Stimulated activated CD4-positive, alpha-beta T cell treated with anti-CD3 and anti-CD28 coated beads, Interleukin-4, amount 100 ng/mL, for 48 hours (primary cell): ENCODE data around the gene AGPAT4.
"Not testable (repeated sequence)": the region's sequence is repeated elsewhere in the genome, so short reads cannot be mapped to it uniquely, and the experiment has no call there.

Source experiments
- DNase-seq, 2 donors: peaks; one replicate each; pipeline ENCODE4 v3.0.0-alpha.2; 2020; ENCODE audit warnings: low read depth in 2 of 2

Gene AGPAT4

GRCh38 chr6:161200610-161201370 is 73.1 kb downstream of the AGPAT4 start:
- DNase-seq = no peak

GRCh38 chr6:161199850-161200249 is 74.0 kb downstream of the AGPAT4 start:
- DNase-seq = no peak

GRCh38 chr6:161198783-161199460 is 74.9 kb downstream of the AGPAT4 start:
- no peak for DNase-seq

GRCh38 chr6:161198176-161198575 is 75.7 kb downstream of the AGPAT4 start:
- no peak for DNase-seq

DNA sequence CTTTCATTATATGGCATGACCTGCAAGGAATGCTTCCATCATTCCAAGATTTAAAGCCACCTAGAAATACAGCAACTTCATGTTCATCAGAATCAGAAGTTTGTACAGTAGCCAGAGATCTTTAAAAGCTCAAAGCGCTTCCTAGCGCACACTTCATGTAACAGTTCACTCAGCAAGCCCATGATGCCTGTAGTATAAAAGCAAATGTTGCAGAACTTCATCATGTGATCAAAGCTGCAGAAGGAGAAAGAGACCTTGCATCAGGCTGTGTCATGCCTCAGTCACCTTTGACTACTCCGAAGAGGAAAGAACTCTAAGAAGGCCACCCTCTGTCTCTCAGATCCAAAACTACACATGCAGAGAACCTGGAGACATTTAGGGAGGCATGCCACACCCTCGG is 78.5 kb downstream of the AGPAT4 start:
- no peak for DNase-seq

- DNase-seq = no peak
Observed at GRCh38 chr6:161194374-161194773, 79.5 kb downstream of the AGPAT4 start.

GRCh38 chr6:161192636-161193411 is 81.0 kb downstream of the AGPAT4 start:
- no peak for DNase-seq

DNA sequence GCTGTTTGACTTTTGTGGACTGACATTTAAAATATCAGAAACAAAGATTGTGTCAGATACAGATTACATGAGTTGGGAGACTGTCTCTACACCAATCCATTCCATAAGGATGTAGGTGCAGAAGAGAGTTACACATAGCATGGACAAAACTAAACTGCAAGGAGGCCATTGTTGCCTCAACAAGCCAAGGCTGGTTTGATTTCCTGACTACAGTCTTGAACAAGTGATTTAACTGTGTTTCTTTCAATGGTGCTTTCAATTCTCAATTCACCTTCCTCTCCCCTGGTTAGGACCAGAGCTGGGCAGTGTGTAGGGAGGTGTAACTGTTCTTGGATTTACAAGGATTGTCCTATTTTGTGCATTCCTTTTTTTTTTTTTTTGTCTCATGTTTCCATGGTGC is 82.2 kb downstream of the AGPAT4 start:
- DNase-seq = no peak

- DNase-seq = no peak
Observed at GRCh38 chr6:161191007-161191406, 82.9 kb downstream of the AGPAT4 start.

- no peak for DNase-seq
Observed at GRCh38 chr6:161189891-161190290, 84.0 kb downstream of the AGPAT4 start.

GRCh38 chr6:161188547-161189465 is 85.1 kb downstream of the AGPAT4 start:
- DNase-seq = no peak

GRCh38 chr6:161186173-161186769 is 87.6 kb downstream of the AGPAT4 start:
- no peak for DNase-seq

DNA sequence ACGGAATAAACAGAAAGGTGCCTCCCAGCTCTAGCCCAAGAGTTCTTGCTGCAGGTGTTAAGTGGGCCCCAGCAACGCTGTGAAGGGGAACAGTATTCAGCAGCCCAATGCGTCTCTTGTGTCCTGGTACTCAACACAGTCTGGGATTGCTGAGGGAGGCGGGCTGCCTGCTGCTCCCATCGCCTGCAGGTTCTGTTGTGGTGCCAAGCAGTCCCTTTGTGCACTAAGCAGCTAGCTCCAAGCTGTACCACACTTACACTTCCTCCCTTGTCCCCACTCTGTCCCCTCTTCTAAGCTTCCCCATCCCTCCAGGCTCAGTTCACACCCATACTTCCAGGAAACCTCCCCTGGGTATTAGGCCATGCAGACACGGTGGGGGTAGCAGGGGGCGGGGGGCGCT is 92.7 kb downstream of the AGPAT4 start:
- no peak for DNase-seq

DNA sequence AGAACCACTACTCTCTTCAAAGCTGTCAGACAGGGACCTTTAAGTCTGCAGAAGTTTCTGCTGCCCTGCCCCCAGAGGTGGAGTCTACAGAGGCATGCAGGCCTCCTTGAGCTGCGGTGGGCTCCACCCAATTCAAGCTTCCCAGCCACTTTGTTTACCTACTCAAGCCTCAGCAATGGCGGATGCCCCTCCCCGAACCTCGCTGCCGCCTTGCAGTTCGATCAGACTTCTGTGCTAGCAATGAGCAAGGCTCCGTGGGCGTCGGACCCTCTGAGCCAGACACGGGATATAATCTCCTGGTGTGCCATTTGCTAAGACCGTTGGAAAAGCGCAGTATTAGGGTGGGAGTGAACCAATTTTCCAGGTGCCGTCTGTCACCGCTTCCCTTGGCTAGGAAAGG is 95.7 kb downstream of the AGPAT4 start:
- not testable (repeated sequence) for DNase-seq

- not testable (repeated sequence) for DNase-seq
Observed at GRCh38 chr6:161176428-161176827, 97.4 kb downstream of the AGPAT4 start.

DNA sequence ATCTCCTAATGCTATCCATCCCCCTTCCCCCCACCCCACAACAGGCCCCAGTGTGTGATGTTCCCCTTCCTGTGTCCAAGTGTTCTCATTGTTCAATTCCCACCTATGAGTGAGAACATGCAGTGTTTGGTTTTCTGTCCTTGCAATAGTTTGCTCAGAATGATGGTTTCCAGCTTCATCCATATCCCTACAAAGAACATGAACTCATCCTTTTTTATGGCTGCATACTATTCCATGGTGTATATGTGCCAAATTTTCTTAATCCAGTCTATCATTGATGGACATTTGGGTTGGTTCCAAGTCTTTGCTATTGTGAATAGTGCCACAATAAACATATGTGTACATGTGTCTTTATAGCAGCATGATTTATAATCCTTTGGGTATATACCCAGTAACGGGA is 101.1 kb downstream of the AGPAT4 start:
- DNase-seq = not testable (repeated sequence)

- DNase-seq = no peak
Observed at GRCh38 chr6:161171207-161171606, 102.7 kb downstream of the AGPAT4 start.

DNA sequence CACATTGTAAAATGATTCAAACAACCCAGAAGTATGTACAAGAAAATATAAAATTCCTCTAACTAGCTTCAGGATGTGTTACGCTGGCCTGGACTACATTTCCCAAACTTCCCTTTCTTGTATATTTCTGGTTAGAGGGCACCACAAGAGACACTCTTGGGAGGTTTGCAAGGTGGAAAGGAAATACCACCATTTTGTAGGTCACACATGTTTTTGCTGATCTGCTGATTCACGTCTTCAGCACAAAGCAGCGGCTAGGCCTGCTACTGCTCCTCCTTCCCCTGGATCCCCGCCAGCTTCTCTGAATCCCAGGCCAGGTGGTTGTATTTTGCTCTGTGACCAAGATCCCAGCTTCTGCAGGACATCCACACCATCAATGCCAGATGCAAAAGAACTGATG is 104.2 kb downstream of the AGPAT4 start:
- no peak for DNase-seq

DNA sequence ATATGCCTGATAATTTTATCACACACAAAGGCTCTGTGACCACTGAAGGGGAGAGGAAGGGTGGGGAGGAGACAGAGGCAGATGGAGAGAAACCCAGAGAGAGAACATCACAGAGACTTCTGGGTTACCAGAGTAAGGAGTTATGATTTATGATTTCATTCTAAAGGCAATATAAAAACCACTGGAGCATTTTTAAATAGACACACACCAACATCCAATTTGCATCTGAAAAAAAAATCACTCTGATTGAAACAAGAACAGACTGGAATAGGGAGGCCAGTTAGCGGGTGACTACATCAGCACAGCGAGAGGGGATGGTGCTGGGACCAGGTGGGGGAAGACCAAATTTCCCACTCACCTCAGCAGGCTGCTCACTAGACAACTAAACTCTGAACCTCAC is 104.8 kb downstream of the AGPAT4 start:
- no peak for DNase-seq

GRCh38 chr6:161168281-161168891 is 105.5 kb downstream of the AGPAT4 start:
- no peak for DNase-seq

GRCh38 chr6:161166677-161167076 is 107.2 kb downstream of the AGPAT4 start:
- no peak for DNase-seq
